GM23338 (cell line): Measurements from ENCODE around the gene MAD1L1.

Experiments
- CREB1 ChIP-seq: fragments of 250-450 bp; sonication (Bioruptor Pico); IDR thresholded peaks from 2 replicates; pipeline ENCODE4 v1.5.0; 2020; ENCODE audit warnings: low read depth, mild to moderate bottlenecking, moderate library complexity
- EZH2 ChIP-seq: fragments of 200-600 bp; sonication (generic); IDR thresholded peaks from one replicate; pipeline ENCODE4 v1.8.0; 2017; ENCODE audit warnings: antibody characterized with exemption, mild to moderate bottlenecking, low read depth; ENCODE audit not compliant: unreplicated experiment
- EZH2phosphoT487 ChIP-seq: fragments of 200-600 bp; sonication (generic); IDR thresholded peaks from one replicate; pipeline ENCODE4 v1.8.1; 2018; ENCODE audit warnings: antibody characterized with exemption; ENCODE audit not compliant: unreplicated experiment
- JUNB ChIP-seq: IDR thresholded peaks from one replicate; pipeline ENCODE4 v1.6.1; 2016; ENCODE audit warnings: antibody characterized with exemption; ENCODE audit not compliant: unreplicated experiment
- NANOG ChIP-seq: IDR thresholded peaks from 2 replicates; pipeline ENCODE4 v1.6.1; 2016; ENCODE audit warnings: antibody characterized with exemption, borderline replicate concordance
- POLR2AphosphoS5 ChIP-seq: IDR thresholded peaks from 2 replicates; pipeline ENCODE4 v1.6.1; 2016; ENCODE audit warnings: antibody characterized with exemption, low read depth
- STAT1 ChIP-seq: IDR thresholded peaks from one replicate; pipeline ENCODE4 v1.6.1; 2016; ENCODE audit warnings: antibody characterized with exemption; ENCODE audit not compliant: unreplicated experiment
- ZNF114 ChIP-seq: fragments of 250-450 bp; sonication (Bioruptor Pico); IDR thresholded peaks from 2 replicates; pipeline ENCODE4 v1.5.0; 2020; ENCODE audit warnings: mild to moderate bottlenecking, moderate library complexity
- ZNF331 ChIP-seq: fragments of 250-450 bp; sonication (Bioruptor Pico); IDR thresholded peaks from 2 replicates; pipeline ENCODE4 v1.5.0; 2020; ENCODE audit warnings: low read depth, mild to moderate bottlenecking, moderate library complexity
- TF ChIP-seq, protein P1 (sequence below): IDR thresholded peaks from one replicate; pipeline ENCODE4 v1.6.1; 2018; ENCODE audit warnings: antibody characterized with exemption; ENCODE audit not compliant: unreplicated experiment
- TF ChIP-seq, protein P2 (sequence below), 2 experiments: fragments of 200-600 bp in 1 of 2; sonication (generic) in 1 of 2; conservative IDR thresholded peaks; 2 replicates each; pipeline versions ENCODE4 v1.5.1 to v1.6.1; 2016 to 2017; ENCODE audit warnings: antibody characterized with exemption in 2 of 2, low read depth in 2 of 2, mild to moderate bottlenecking in 2 of 2, moderate library complexity in 1 of 2
- TF ChIP-seq, protein P3 (sequence below): IDR thresholded peaks from 2 replicates; pipeline ENCODE4 v1.6.1; 2016; ENCODE audit warnings: antibody characterized with exemption

DNA sequence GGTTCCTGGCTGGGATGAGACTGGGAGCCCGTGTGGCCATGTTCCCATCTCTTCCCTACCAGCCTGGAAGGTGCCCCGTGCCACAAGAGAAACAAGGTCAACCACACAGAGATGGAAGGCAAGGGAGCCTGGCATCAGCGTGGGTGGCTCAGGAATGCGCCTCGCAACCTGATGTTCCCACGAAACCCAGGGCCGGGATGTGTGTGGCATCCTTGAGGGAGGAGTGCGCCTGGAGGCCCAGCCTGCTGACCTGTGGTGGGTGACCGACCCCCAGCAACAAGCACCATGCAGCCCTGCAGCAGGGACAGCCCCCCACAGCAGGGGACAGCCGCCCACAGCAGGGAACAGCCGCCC lies 295.5 kb downstream of the MAD1L1 start:
- TF ChIP-seq, protein P1, sequence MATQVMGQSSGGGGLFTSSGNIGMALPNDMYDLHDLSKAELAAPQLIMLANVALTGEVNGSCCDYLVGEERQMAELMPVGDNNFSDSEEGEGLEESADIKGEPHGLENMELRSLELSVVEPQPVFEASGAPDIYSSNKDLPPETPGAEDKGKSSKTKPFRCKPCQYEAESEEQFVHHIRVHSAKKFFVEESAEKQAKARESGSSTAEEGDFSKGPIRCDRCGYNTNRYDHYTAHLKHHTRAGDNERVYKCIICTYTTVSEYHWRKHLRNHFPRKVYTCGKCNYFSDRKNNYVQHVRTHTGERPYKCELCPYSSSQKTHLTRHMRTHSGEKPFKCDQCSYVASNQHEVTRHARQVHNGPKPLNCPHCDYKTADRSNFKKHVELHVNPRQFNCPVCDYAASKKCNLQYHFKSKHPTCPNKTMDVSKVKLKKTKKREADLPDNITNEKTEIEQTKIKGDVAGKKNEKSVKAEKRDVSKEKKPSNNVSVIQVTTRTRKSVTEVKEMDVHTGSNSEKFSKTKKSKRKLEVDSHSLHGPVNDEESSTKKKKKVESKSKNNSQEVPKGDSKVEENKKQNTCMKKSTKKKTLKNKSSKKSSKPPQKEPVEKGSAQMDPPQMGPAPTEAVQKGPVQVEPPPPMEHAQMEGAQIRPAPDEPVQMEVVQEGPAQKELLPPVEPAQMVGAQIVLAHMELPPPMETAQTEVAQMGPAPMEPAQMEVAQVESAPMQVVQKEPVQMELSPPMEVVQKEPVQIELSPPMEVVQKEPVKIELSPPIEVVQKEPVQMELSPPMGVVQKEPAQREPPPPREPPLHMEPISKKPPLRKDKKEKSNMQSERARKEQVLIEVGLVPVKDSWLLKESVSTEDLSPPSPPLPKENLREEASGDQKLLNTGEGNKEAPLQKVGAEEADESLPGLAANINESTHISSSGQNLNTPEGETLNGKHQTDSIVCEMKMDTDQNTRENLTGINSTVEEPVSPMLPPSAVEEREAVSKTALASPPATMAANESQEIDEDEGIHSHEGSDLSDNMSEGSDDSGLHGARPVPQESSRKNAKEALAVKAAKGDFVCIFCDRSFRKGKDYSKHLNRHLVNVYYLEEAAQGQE, result no peak
- TF ChIP-seq, protein P2, sequence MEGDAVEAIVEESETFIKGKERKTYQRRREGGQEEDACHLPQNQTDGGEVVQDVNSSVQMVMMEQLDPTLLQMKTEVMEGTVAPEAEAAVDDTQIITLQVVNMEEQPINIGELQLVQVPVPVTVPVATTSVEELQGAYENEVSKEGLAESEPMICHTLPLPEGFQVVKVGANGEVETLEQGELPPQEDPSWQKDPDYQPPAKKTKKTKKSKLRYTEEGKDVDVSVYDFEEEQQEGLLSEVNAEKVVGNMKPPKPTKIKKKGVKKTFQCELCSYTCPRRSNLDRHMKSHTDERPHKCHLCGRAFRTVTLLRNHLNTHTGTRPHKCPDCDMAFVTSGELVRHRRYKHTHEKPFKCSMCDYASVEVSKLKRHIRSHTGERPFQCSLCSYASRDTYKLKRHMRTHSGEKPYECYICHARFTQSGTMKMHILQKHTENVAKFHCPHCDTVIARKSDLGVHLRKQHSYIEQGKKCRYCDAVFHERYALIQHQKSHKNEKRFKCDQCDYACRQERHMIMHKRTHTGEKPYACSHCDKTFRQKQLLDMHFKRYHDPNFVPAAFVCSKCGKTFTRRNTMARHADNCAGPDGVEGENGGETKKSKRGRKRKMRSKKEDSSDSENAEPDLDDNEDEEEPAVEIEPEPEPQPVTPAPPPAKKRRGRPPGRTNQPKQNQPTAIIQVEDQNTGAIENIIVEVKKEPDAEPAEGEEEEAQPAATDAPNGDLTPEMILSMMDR (conservative IDR thresholded peaks at IDR 0.05; ENCODE audit: low read depth in 2 of 2), result no peak
- no peak for TF ChIP-seq EZH2
- TF ChIP-seq EZH2phosphoT487, result no peak
- TF ChIP-seq CREB1 (CRISPR knock-in tag), result no peak
- no peak for TF ChIP-seq POLR2AphosphoS5
- TF ChIP-seq JUNB, result no peak
- TF ChIP-seq NANOG, result no peak
- no peak for TF ChIP-seq STAT1
- TF ChIP-seq ZNF331, result no peak
- TF ChIP-seq, protein P3, sequence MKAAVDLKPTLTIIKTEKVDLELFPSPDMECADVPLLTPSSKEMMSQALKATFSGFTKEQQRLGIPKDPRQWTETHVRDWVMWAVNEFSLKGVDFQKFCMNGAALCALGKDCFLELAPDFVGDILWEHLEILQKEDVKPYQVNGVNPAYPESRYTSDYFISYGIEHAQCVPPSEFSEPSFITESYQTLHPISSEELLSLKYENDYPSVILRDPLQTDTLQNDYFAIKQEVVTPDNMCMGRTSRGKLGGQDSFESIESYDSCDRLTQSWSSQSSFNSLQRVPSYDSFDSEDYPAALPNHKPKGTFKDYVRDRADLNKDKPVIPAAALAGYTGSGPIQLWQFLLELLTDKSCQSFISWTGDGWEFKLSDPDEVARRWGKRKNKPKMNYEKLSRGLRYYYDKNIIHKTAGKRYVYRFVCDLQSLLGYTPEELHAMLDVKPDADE, result no peak
- no peak for TF ChIP-seq ZNF114 (CRISPR knock-in tag)
